ENCODE data around the gene AFF1.

DNA sequence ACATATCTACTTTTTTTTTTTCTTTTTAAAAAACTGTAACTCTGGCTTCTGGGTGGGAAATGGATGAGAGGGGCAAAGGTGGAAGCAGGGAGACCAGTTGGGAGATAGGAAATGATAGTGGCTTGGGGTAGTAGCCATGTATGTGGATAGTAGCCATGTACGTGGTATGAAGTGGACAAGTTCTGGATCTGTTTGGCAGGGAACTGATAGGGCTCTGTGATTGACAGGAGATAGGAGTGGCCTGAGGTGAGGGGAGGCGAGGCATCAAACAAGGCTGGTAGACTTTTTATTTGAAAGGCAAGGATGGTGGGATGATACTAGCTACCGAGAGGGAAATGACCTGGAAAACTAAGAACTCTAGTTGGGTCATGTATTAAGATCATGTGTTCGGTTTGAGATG is 117.8 kb downstream of the AFF1 start:
- no peak for TF ChIP-seq CTCF (IDR thresholded peaks at IDR 0.05; ENCODE audit: insufficient read depth, low read length, poor library complexity, severe bottlenecking)
- no peak for TF ChIP-seq EZH2phosphoT487 (conservative IDR thresholded peaks at IDR 0.05; ENCODE audit: low read length)
